ENCODE data around the gene GSTM4.

- TF ChIP-seq CTCF (IDR thresholded peaks at IDR 0.05; ENCODE audit: low read depth, low read length, missing input control) (no peak), YY1 (IDR thresholded peaks at IDR 0.05) (no peak), JUND (IDR thresholded peaks at IDR 0.05) (no peak), GABPA (IDR thresholded peaks at IDR 0.05 in 1 of 2, conservative IDR thresholded peaks at IDR 0.05 in 1 of 2) (no peak), RXRA (IDR thresholded peaks at IDR 0.05) (no peak), REST (IDR thresholded peaks at IDR 0.05) (no peak), SP1 (IDR thresholded peaks at IDR 0.05) (no peak), NR2F2 (IDR thresholded peaks at IDR 0.05) (no peak), TAF1 (conservative IDR thresholded peaks at IDR 0.05) (no peak), ATF3 (IDR thresholded peaks at IDR 0.05) (no peak), HNF4G (IDR thresholded peaks at IDR 0.05) (no peak), RAD21 (IDR thresholded peaks at IDR 0.05) (no peak)
- TF ChIP-seq, protein P1, sequence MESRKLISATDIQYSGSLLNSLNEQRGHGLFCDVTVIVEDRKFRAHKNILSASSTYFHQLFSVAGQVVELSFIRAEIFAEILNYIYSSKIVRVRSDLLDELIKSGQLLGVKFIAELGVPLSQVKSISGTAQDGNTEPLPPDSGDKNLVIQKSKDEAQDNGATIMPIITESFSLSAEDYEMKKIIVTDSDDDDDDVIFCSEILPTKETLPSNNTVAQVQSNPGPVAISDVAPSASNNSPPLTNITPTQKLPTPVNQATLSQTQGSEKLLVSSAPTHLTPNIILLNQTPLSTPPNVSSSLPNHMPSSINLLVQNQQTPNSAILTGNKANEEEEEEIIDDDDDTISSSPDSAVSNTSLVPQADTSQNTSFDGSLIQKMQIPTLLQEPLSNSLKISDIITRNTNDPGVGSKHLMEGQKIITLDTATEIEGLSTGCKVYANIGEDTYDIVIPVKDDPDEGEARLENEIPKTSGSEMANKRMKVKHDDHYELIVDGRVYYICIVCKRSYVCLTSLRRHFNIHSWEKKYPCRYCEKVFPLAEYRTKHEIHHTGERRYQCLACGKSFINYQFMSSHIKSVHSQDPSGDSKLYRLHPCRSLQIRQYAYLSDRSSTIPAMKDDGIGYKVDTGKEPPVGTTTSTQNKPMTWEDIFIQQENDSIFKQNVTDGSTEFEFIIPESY (IDR thresholded peaks at IDR 0.05) = no peak
Measured at GRCh38 chr1:109652402-109652801, 3.5 kb upstream of the GSTM4 start.
